ENCODE results near the gene ARHGAP15.
A peak's percentile ranks its signal among the peaks of the same experiment; 100 is the strongest.

The ARHGAP15 gene

GRCh38 chr2:143725400-143725799 is 596.2 kb downstream of the ARHGAP15 start:
- no peak for DNase-seq (ENCODE audit: low read depth)
- no peak for TF ChIP-seq CTCF (IDR thresholded peaks at IDR 0.05; ENCODE audit: insufficient read depth, low read depth, low read length, missing control alignments)
- no peak overlapping the region for H3K4me3 ChIP-seq (ENCODE audit: low read depth, low read length)

GRCh38 chr2:143726151-143726845 is 597.1 kb downstream of the ARHGAP15 start:
- no peak for DNase-seq (ENCODE audit: low read depth)
- no peak for TF ChIP-seq CTCF (IDR thresholded peaks at IDR 0.05; ENCODE audit: insufficient read depth, low read depth, low read length, missing control alignments)
- no peak overlapping the region for H3K4me3 ChIP-seq (ENCODE audit: low read depth, low read length)

GRCh38 chr2:143728498-143728897 is 599.3 kb downstream of the ARHGAP15 start:
- no peak overlapping the region for H3K4me3 ChIP-seq (ENCODE audit: low read depth, low read length)
- no peak for TF ChIP-seq CTCF (IDR thresholded peaks at IDR 0.05; ENCODE audit: insufficient read depth, low read depth, low read length, missing control alignments)
- DNase-seq (ENCODE audit: low read depth): no peak

GRCh38 chr2:143729296-143729814 is 600.1 kb downstream of the ARHGAP15 start:
- DNase-seq (ENCODE audit: low read depth): no peak
- H3K4me3 ChIP-seq (ENCODE audit: low read depth, low read length): no peak overlapping the region
- TF ChIP-seq CTCF (IDR thresholded peaks at IDR 0.05; ENCODE audit: insufficient read depth, low read depth, low read length, missing control alignments): no peak

GRCh38 chr2:143730155-143730952 is 601.1 kb downstream of the ARHGAP15 start:
- no peak for TF ChIP-seq CTCF (IDR thresholded peaks at IDR 0.05; ENCODE audit: insufficient read depth, low read depth, low read length, missing control alignments)
- peak overlapping the region; percentile 1 for H3K4me3 ChIP-seq (ENCODE audit: low read depth, low read length)
- DNase-seq (ENCODE audit: low read depth): peak; percentile 58

GRCh38 chr2:143730953-143731260 is 601.7 kb downstream of the ARHGAP15 start:
- peak; percentile 49 for DNase-seq (ENCODE audit: low read depth)
- TF ChIP-seq CTCF (IDR thresholded peaks at IDR 0.05; ENCODE audit: insufficient read depth, low read depth, low read length, missing control alignments): no peak
- no peak overlapping the region for H3K4me3 ChIP-seq (ENCODE audit: low read depth, low read length)
